ENCODE data around the gene RGS9.
"Not testable (repeated sequence)": the region's sequence is repeated elsewhere in the genome, so short reads cannot be mapped to it uniquely, and the experiment has no call there.

Gene RGS9

GRCh38 chr17:65158041-65158440 is 20.9 kb downstream of the RGS9 start:
- DNase-seq: no peak

DNA sequence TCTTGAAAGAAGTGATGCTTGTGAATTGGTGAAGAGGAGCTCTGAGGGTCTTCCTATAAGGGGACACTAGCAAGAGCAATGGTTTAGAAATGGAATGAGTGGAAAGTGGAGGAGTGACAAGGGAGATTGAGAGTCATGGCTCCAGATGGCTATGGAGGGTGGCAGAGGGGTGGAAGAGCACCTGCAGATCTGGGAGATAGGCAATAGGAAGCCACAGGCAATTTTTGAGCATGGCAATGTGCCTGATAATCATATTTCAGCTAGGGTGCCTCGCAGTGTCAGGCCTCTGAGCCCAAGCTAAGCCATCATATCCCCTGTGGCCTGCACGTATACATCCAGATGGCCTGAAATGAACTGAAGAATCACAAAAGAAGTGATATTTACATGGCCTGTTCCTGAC is 21.5 kb downstream of the RGS9 start:
- no peak for DNase-seq

- DNase-seq: no peak
Observed at GRCh38 chr17:65160516-65160915, 23.3 kb downstream of the RGS9 start.

DNA sequence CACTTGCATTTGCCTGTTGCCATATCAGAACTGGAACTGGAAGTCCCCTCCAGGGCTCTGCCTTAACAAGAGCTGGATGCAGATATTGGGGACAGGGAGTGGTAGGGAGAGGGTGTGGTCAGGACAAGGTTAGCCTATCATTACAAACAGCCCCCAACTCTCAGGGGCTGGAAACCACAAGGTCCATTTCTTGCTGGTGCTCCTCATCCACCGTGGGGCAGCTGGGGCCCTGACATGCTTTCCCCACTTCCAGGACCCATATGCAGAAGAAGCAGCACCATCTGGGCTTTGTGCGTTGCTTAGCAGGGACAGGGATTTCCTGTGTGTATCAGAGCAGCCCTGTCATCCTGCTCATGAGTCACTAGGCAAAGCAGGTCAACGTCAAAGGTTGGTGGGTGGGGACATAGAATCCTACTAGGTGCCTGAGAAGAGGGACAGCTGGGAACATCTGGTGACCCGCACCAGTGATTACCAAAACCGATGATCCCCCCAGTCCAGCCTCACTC is 26.9 kb downstream of the RGS9 start:
- DNase-seq: no peak

- no peak for DNase-seq
Observed at GRCh38 chr17:65166787-65167186, 29.6 kb downstream of the RGS9 start.

- no peak for DNase-seq
Observed at GRCh38 chr17:65167566-65167965, 30.4 kb downstream of the RGS9 start.

- no peak for DNase-seq
Observed at GRCh38 chr17:65169691-65170090, 32.5 kb downstream of the RGS9 start.

DNA sequence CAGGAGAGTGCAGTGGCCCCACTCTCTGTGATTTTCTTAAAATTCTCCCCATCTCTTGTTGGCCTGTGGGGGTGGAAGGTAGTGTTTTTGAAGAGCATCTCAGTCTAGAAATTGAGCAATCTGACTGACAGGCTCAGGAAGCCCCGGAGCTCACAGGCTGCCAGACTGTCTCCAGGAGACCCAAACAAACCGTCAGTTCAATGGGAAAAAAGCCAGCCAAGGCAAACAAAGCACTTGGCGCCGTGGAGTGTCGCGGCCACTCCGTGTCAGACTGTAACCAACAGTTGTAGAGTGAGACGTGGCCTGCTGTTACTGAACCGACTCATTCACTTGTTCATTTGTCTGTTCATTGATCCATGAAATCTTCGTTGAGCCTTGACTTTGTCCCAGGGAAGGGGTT is 33.7 kb downstream of the RGS9 start:
- DNase-seq: peak; percentile 46

DNA sequence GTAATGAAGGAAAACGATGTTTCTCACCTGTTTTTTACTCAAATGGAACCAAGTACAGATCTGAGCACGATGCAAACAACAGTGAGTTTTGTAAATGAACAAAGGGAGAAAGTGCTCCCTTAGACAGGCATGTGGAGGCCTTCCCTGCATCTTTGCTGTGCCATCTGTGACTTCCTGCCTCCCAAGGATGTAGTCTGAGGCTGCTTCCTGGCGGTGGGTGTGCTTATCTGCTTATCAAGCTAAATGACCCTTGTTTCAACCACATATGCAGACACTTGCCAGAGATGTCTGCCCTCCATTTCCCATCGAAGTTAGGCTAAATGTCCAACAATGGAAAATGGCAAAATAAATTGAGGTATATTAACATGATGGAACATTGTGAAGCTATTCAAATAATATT is 34.6 kb downstream of the RGS9 start:
- DNase-seq: no peak

GRCh38 chr17:65172496-65173136 is 35.4 kb downstream of the RGS9 start:
- DNase-seq: no peak

DNA sequence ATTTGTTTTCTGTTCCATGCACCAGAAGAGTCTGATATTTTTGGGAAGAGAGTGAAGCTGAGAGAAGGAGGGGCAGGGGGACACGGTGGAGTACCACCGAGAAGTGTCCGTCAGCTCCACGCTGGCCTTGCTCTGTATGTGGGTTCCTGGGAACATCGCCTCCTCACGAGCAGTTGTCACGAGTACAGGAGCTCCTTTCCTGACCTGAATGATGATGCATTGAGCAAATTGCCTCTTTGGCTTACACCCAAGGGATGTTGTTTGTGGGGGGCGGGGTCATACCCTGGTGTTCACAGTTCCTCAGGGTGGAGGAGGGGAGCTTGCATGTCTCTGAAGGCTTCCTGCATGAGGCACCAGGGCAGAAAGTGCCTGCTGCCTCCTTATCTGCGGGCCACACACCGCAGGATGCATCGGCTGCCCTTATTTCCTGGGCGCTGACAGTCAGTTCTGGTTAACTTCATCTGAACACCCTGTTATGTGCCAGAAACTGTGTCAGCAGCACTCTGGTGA is 36.2 kb downstream of the RGS9 start:
- no peak for DNase-seq

GRCh38 chr17:65173976-65174683 is 37.0 kb downstream of the RGS9 start:
- no peak for DNase-seq

DNA sequence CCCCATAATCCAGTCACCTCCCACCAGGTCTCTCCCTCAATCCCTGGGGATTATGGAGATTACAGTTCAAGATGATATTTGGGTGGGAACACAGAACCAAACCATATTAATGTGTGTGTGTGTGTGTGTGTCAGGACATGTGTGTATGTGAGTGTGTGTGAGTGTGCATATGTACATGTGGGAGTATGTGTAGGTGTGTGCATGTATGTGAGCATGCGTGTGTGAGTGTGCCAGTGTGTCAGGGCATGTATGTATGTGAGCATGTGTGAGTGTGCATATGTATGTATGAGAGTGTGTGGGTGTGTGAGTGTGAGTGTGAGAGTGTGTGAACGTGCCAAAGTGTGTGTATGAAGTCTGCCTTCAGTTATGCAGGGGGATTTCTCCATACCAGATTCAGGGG is 37.8 kb downstream of the RGS9 start:
- no peak for DNase-seq

GRCh38 chr17:65175952-65176351 is 38.8 kb downstream of the RGS9 start:
- DNase-seq: no peak

DNA sequence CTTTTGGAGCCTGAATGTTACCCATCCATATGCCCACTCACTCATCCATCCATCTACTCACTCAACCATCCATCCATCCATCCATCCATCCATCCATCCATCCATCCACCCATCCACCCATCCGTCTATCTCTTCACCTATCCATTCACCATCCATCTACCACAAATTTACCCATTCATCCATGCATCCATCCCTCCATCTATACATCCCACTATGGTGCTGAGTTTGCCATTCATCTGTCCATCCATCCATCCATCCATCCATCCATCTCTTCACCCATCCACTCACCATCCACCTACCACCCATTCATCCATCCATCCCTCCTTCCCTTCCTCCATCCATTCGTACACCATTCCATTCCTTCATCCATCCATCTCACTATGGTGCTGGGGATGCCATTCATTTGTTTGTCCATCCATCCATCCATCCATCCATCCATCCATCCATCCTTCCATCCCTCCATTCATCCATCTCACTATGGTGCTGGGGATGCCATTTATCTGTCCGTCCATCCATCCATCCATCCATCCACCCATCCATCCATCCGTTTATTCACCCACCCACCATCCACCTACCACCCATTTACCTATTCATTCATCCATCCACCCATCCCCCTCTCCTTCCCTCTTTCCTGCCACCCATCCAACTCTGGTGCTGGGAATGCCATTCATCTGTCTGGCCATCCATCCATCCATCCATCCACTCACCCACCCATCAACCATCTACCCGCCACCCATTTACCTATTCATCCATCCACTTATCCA is 39.7 kb downstream of the RGS9 start:
- no peak for DNase-seq

DNA sequence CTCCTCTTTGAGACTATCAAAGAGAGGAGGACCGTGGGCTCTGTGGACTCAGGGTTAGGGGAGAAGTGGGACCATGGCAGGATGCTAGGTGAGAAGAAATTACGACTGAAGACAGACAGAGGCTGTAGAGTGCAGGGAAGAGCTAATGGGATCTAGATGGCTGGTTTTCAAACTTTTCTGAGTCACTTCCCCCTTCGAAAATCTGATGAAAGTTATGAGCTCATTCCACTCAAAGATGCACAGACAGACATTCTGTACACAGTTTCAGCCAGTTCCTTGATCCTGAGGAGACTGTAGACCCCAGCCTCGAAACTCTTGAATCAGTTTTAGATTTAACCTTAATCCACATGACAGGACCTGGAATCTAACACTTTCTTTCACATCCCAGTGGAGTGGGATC is 40.7 kb downstream of the RGS9 start:
- no peak for DNase-seq

- DNase-seq: not testable (repeated sequence)
Observed at GRCh38 chr17:65180276-65180675, 43.1 kb downstream of the RGS9 start.

- not testable (repeated sequence) for DNase-seq
Observed at GRCh38 chr17:65180752-65181236, 43.6 kb downstream of the RGS9 start.

DNA sequence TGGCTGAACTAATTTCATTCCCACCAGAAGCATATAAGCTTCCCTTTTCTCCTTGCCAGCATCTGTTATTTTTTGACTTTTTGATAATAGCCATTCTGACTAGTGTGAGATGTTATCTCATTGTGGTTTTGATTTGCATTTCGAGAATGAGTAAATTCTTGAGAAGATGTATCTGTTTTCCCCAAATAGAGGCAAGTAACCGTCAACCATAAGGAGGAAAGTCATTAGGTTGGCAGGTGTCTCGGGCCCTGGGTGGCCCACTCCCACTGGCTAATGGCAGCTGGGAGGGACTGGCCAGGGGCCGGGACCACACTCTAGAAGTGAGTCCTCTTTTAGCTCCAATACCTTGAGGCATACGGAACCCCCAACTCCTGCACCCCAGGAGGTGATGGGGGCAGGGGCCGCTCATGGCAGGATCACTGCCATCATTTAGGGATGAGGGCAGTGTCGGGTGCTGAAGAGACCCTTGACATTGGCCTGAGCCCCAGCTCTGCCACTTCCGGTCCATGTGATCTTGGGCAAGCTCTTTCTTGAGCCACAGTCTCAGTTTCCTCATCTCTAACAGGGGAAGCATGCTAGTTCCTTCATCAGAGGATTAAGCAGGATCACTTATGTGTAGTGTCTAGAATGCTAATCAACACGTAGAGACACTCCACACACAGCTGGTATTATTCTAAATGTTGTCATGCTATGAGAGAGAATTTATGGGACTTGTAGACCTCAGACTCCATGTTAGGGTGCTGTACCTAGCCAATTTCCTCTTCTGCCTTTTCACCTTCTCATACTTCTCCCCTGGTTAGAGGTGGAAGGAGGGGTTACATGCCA is 44.3 kb downstream of the RGS9 start:
- DNase-seq: no peak

DNA sequence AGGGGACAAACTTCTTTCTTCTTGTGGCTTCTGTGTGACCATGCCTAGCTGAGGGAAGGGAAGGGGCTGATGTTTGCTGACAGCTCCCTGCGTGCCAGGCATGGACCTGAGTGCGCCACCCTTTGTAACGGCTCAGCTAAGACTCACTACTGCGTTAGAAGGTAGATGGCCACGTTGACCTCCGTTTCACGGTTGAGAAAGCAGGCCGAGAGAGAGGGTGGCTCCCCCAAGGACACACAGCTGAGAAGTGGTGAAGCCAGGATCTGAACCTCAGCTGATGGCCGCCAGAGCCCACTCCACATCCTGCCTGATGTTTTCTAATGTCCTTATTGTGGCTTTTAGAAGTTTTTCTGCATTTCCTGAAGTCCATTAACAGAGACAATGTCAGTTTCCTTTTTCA is 45.1 kb downstream of the RGS9 start:
- no peak for DNase-seq

DNA sequence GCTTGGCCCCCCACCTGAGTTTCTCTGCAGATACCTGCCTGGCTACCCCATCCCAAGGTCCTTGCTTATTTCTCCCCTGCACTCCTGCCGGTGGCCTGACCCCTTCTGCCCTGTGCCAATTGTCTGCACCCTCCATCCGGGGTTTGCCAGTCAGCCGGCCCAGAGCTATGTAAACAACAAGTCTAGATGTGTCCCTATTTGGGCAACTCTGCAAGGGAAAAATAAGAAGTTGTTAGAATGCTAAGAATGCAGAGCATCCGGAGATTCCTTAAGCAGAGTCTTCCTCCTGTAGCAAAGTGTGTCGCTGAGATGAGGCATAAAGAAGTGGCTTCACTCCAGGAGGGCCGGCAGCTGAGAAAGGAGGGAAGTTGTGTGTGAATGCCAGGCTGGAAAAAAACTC is 46.6 kb downstream of the RGS9 start:
- DNase-seq: no peak

- no peak for DNase-seq
Observed at GRCh38 chr17:65184235-65184959, 47.2 kb downstream of the RGS9 start.
